Liver (tissue), 3 donors: ENCODE data around the gene IL12RB1.

ENCODE experiments used
- EGR1 ChIP-seq, 2 donors: IDR thresholded peaks; 2 replicates each; pipeline ENCODE4 v1.6.1; 2016 to 2018; ENCODE audit warnings: antibody characterized with exemption in 2 of 2, low read depth in 2 of 2
- FOXA1 ChIP-seq: IDR thresholded peaks from 2 replicates; pipeline ENCODE4 v1.6.1; 2016; ENCODE audit warnings: antibody characterized with exemption
- GABPA ChIP-seq, 2 donors: IDR thresholded peaks in 1 of 2; conservative IDR thresholded peaks in 1 of 2; 2 replicates each; pipeline ENCODE4 v1.6.1; 2016; ENCODE audit warnings: antibody characterized with exemption in 2 of 2, mild to moderate bottlenecking in 1 of 2, moderate library complexity in 1 of 2
- HNF4G ChIP-seq: IDR thresholded peaks from 2 replicates; pipeline ENCODE4 v1.6.1; 2016; ENCODE audit warnings: antibody characterized with exemption
- RAD21 ChIP-seq, 2 donors: IDR thresholded peaks; 2 replicates each; pipeline ENCODE4 v1.6.1; 2016; ENCODE audit warnings: antibody characterized with exemption in 2 of 2, mild to moderate bottlenecking in 2 of 2
- RXRA ChIP-seq, 2 donors: IDR thresholded peaks; 2 replicates each; pipeline ENCODE4 v1.6.1; 2017 to 2018; ENCODE audit warnings: antibody characterized with exemption in 2 of 2, mild to moderate bottlenecking in 1 of 2
- SP1 ChIP-seq: IDR thresholded peaks from 2 replicates; pipeline ENCODE4 v1.6.1; 2018; ENCODE audit warnings: antibody characterized with exemption, mild to moderate bottlenecking
- TAF1 ChIP-seq: conservative IDR thresholded peaks from 2 replicates; pipeline ENCODE4 v1.6.1; 2016; ENCODE audit warnings: antibody characterized with exemption, mild to moderate bottlenecking
- YY1 ChIP-seq: IDR thresholded peaks from 2 replicates; pipeline ENCODE4 v1.6.1; 2016; ENCODE audit warnings: antibody characterized with exemption, mild to moderate bottlenecking
- TF ChIP-seq, protein P1 (sequence below): fragments of 150-350 bp; IDR thresholded peaks from 2 replicates; pipeline ENCODE4 v1.5.1; 2017; ENCODE audit warnings: improper control_type of control experiment, low read depth, low read length; ENCODE audit not compliant: missing input control
- TF ChIP-seq, protein P2 (sequence below): IDR thresholded peaks from 2 replicates; pipeline ENCODE4 v1.6.1; 2016; ENCODE audit warnings: antibody characterized with exemption
- TF ChIP-seq, protein P3 (sequence below): IDR thresholded peaks from 2 replicates; pipeline ENCODE4 v1.6.1; 2016; ENCODE audit warnings: antibody characterized with exemption
- TF ChIP-seq, protein P4 (sequence below): IDR thresholded peaks from 2 replicates; pipeline ENCODE4 v1.6.1; 2016; ENCODE audit warnings: antibody characterized with exemption, mild to moderate bottlenecking
- donor health status: healthy.
- donor health status: healthy.

DNA sequence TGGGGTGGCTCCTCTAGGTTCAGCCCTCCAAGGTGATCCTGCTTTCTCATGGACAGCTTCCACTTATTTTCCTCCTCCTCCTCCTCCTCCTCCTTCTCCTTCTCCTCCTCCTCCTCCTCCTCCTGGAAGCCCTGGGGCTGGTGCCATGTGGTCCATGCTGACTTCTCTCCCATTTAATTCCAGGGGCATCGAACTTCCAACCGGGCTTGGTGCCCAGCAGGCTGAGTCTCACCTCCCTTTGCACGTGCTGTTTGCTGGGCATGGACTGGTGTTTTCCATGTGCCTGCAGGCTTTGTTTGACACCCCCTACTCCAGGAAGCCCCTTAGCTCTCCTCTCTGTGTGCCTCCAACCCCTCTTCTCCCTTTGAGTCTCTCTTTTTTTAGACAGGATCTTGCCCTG lies 14.5 kb upstream of the IL12RB1 start:
- TF ChIP-seq, protein P1, sequence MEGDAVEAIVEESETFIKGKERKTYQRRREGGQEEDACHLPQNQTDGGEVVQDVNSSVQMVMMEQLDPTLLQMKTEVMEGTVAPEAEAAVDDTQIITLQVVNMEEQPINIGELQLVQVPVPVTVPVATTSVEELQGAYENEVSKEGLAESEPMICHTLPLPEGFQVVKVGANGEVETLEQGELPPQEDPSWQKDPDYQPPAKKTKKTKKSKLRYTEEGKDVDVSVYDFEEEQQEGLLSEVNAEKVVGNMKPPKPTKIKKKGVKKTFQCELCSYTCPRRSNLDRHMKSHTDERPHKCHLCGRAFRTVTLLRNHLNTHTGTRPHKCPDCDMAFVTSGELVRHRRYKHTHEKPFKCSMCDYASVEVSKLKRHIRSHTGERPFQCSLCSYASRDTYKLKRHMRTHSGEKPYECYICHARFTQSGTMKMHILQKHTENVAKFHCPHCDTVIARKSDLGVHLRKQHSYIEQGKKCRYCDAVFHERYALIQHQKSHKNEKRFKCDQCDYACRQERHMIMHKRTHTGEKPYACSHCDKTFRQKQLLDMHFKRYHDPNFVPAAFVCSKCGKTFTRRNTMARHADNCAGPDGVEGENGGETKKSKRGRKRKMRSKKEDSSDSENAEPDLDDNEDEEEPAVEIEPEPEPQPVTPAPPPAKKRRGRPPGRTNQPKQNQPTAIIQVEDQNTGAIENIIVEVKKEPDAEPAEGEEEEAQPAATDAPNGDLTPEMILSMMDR: no peak
- TF ChIP-seq GABPA (IDR thresholded peaks at IDR 0.05 in 1 of 2, conservative IDR thresholded peaks at IDR 0.05 in 1 of 2) (no peak), RXRA (IDR thresholded peaks at IDR 0.05) (peak in 1 of 2 donors; percentile 62), EGR1 (IDR thresholded peaks at IDR 0.05; ENCODE audit: low read depth in 2 of 2) (no peak), TAF1 (no peak), HNF4G (no peak), SP1 (no peak), RAD21 (IDR thresholded peaks at IDR 0.05) (no peak), YY1 (no peak), FOXA1 (no peak)
- TF ChIP-seq, protein P2, sequence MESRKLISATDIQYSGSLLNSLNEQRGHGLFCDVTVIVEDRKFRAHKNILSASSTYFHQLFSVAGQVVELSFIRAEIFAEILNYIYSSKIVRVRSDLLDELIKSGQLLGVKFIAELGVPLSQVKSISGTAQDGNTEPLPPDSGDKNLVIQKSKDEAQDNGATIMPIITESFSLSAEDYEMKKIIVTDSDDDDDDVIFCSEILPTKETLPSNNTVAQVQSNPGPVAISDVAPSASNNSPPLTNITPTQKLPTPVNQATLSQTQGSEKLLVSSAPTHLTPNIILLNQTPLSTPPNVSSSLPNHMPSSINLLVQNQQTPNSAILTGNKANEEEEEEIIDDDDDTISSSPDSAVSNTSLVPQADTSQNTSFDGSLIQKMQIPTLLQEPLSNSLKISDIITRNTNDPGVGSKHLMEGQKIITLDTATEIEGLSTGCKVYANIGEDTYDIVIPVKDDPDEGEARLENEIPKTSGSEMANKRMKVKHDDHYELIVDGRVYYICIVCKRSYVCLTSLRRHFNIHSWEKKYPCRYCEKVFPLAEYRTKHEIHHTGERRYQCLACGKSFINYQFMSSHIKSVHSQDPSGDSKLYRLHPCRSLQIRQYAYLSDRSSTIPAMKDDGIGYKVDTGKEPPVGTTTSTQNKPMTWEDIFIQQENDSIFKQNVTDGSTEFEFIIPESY: no peak
- TF ChIP-seq, protein P3, sequence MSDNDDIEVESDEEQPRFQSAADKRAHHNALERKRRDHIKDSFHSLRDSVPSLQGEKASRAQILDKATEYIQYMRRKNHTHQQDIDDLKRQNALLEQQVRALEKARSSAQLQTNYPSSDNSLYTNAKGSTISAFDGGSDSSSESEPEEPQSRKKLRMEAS: peak; percentile 85
- TF ChIP-seq, protein P4, sequence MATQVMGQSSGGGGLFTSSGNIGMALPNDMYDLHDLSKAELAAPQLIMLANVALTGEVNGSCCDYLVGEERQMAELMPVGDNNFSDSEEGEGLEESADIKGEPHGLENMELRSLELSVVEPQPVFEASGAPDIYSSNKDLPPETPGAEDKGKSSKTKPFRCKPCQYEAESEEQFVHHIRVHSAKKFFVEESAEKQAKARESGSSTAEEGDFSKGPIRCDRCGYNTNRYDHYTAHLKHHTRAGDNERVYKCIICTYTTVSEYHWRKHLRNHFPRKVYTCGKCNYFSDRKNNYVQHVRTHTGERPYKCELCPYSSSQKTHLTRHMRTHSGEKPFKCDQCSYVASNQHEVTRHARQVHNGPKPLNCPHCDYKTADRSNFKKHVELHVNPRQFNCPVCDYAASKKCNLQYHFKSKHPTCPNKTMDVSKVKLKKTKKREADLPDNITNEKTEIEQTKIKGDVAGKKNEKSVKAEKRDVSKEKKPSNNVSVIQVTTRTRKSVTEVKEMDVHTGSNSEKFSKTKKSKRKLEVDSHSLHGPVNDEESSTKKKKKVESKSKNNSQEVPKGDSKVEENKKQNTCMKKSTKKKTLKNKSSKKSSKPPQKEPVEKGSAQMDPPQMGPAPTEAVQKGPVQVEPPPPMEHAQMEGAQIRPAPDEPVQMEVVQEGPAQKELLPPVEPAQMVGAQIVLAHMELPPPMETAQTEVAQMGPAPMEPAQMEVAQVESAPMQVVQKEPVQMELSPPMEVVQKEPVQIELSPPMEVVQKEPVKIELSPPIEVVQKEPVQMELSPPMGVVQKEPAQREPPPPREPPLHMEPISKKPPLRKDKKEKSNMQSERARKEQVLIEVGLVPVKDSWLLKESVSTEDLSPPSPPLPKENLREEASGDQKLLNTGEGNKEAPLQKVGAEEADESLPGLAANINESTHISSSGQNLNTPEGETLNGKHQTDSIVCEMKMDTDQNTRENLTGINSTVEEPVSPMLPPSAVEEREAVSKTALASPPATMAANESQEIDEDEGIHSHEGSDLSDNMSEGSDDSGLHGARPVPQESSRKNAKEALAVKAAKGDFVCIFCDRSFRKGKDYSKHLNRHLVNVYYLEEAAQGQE: no peak
